Neural cell (in vitro differentiated cells): ENCODE results near the gene BNIP3. TPM values are rescaled to one million over a fixed set of nuclear protein-coding genes. Genes with fewer than 3 reads are reported as not detected.

Experiments
- H2AFZ ChIP-seq: fragments of 200-600, 300-800 bp; sonication (generic), shearing (Covaris generic); 2 replicates; pipeline ENCODE4 v1.6.0; 2014; ENCODE audit warnings: low read depth, mild to moderate bottlenecking, antibody characterized with exemption, low read length, moderate library complexity
- H3F3A ChIP-seq: fragments of 200-600 bp; shearing (Covaris generic); 2 replicates; pipeline ENCODE4 v1.6.1; 2016; ENCODE audit warnings: mild to moderate bottlenecking, moderate library complexity, mixed read lengths, antibody characterized with exemption, low read length; ENCODE audit not compliant: insufficient read depth, poor library complexity, severe bottlenecking
- H3K27ac ChIP-seq: fragments of 200-600, 300-800 bp; sonication (generic), shearing (Covaris generic); 2 replicates; pipeline ENCODE4 v1.5.1; 2014; ENCODE audit warnings: mild to moderate bottlenecking, low read length, moderate library complexity
- H3K27me3 ChIP-seq: fragments of 300-800, 200-600 bp; sonication (generic), shearing (Covaris generic); 2 replicates; pipeline ENCODE4 v1.6.0; 2014; ENCODE audit warnings: mild to moderate bottlenecking, low read depth, low read length, moderate library complexity; ENCODE audit not compliant: insufficient read depth
- H3K36me3 ChIP-seq: fragments of 300-800, 200-600 bp; sonication (generic), shearing (Covaris generic); 2 replicates; pipeline ENCODE4 v1.5.1; 2014; ENCODE audit warnings: mild to moderate bottlenecking, antibody characterized with exemption, low read length, moderate library complexity; ENCODE audit not compliant: insufficient read depth
- H3K4me2 ChIP-seq: fragments of 300-800, 200-600 bp; sonication (generic), shearing (Covaris generic); 2 replicates; pipeline ENCODE4 v1.6.0; 2014; ENCODE audit warnings: mild to moderate bottlenecking, low read length
- H3K4me3 ChIP-seq: fragments of 300-800, 200-600 bp; sonication (generic), shearing (Covaris generic); 2 replicates; pipeline ENCODE4 v1.5.1; 2014; ENCODE audit warnings: mild to moderate bottlenecking, low read length, moderate library complexity
- H3K79me2 ChIP-seq: fragments of 200-600 bp; shearing (Covaris generic); replicated peaks from 2 replicates; pipeline ENCODE4 v1.6.0; 2014; ENCODE audit warnings: mild to moderate bottlenecking, low read length, moderate library complexity; ENCODE audit not compliant: insufficient read depth
- H3K9ac ChIP-seq: fragments of 300-800, 200-600 bp; sonication (generic), shearing (Covaris generic); 2 replicates; pipeline ENCODE4 v1.6.1; 2016; ENCODE audit warnings: mild to moderate bottlenecking, low read length, mixed read lengths
- H3K9me2 ChIP-seq: fragments of 200-600 bp; shearing (Covaris generic); 2 replicates; pipeline ENCODE4 v1.6.1; 2016; ENCODE audit warnings: mild to moderate bottlenecking, low read length, mixed read lengths; ENCODE audit not compliant: insufficient read depth
- H3K9me3 ChIP-seq: fragments of 200-600, 300-800 bp; sonication (generic), shearing (Covaris generic); 2 replicates; pipeline ENCODE4 v1.6.1; 2016; ENCODE audit warnings: mild to moderate bottlenecking, mixed run types, low read length, moderate library complexity, mixed read lengths
- H4K20me1 ChIP-seq: fragments of 200-600 bp; shearing (Covaris generic); 2 replicates; pipeline ENCODE4 v1.6.1; 2016; ENCODE audit warnings: mild to moderate bottlenecking, mixed run types; ENCODE audit not compliant: insufficient read depth
- EP300 ChIP-seq: fragments of 450-650 bp; conservative IDR thresholded peaks from 2 replicates; pipeline ENCODE4 v1.6.1; 2014; ENCODE audit warnings: antibody characterized with exemption, mild to moderate bottlenecking, moderate library complexity; ENCODE audit not compliant: poor library complexity, severe bottlenecking
- EZH2 ChIP-seq: fragments of 200-600, 300-800 bp; shearing (Covaris generic), sonication (generic); IDR thresholded peaks from 2 replicates; pipeline ENCODE4 v1.6.1; 2014; ENCODE audit warnings: antibody characterized with exemption, low read length, borderline replicate concordance, mild to moderate bottlenecking; ENCODE audit not compliant: insufficient read depth, poor library complexity, severe bottlenecking
- MXI1 ChIP-seq: fragments of 450-650 bp; conservative IDR thresholded peaks from 2 replicates; pipeline ENCODE4 v1.6.1; 2014; ENCODE audit warnings: antibody characterized with exemption, mild to moderate bottlenecking; ENCODE audit not compliant: poor library complexity, severe bottlenecking
- POLR2AphosphoS5 ChIP-seq: IDR thresholded peaks from 2 replicates; pipeline ENCODE4 v1.6.1; 2012
- RAD21 ChIP-seq: fragments of 450-650 bp; conservative IDR thresholded peaks from 2 replicates; pipeline ENCODE4 v1.6.1; 2014; ENCODE audit warnings: antibody characterized with exemption, mild to moderate bottlenecking, moderate library complexity
- SMC3 ChIP-seq: fragments of 450-650 bp; conservative IDR thresholded peaks from 2 replicates; pipeline ENCODE4 v1.6.1; 2014; ENCODE audit warnings: antibody characterized with exemption, mild to moderate bottlenecking, moderate library complexity; ENCODE audit not compliant: poor library complexity
- TAF1 ChIP-seq: IDR thresholded peaks from 2 replicates; pipeline ENCODE4 v1.6.1; 2012; ENCODE audit warnings: low read depth
- polyA plus RNA-seq: library from polyadenylated mRNA; depleted of rRNA; stranded (reverse); fragments of >200 nt; gene quantifications from 2 replicates; pipeline ENCODE4 v1.2.3, GENCODE V29; 2014
- TF ChIP-seq, protein P1 (sequence below): fragments of 450-650 bp; IDR thresholded peaks from 2 replicates; pipeline ENCODE4 v1.5.1; 2014; ENCODE audit warnings: antibody characterized with exemption, mild to moderate bottlenecking, moderate library complexity; ENCODE audit not compliant: poor library complexity, severe bottlenecking
- TF ChIP-seq, protein P2 (sequence below): IDR thresholded peaks from 2 replicates; pipeline ENCODE4 v1.6.1; 2012; ENCODE audit warnings: borderline replicate concordance

The BNIP3 gene
- polyA plus RNA-seq, 1 donor from 2014 or later: 77.1 TPM

DNA sequence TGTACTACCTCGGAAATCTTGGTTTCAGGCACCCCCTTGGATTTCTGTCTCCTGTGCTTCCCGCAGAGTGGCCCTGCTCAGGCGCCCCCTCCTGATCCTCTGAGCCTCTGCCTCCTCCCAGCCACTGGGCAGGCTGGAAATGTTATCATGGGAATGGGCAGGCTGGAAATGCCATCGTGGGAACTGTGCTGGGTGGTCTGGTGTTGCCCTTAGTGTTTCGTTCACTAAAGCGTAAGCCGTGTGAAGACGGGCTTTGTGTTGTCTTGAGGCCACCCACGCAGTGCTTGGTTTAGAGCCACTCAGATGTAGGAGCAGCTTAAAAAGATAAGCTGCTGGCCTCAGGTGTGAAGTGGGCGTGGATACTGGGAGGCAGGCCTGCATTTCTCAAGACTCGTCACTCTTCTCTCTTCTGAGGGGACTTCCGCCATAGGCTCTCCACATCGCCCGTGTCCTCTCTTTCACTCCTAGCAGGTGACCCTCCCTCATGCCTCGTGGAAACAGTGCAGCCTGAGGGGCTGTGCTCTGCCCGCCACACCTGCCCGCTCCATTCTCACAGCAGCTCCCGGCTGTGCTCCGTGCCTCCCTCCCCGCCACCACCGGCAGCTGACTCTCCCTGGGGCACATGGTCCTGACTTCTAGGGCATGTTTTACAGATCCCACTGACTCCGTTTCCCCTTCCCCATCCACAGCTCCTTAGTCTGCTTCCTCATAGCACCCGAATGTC, 52.4 kb downstream of the BNIP3 start:
- no peak overlapping the region for H3K4me2 ChIP-seq
- no peaks in the 10 kb centered on the region for H3F3A ChIP-seq
- TF ChIP-seq RAD21 (no peak), MXI1 (no peak), EZH2 (no peak), EP300 (no peak), SMC3 (no peak), POLR2AphosphoS5 (no peak), TAF1 (no peak)
- TF ChIP-seq, protein P1, sequence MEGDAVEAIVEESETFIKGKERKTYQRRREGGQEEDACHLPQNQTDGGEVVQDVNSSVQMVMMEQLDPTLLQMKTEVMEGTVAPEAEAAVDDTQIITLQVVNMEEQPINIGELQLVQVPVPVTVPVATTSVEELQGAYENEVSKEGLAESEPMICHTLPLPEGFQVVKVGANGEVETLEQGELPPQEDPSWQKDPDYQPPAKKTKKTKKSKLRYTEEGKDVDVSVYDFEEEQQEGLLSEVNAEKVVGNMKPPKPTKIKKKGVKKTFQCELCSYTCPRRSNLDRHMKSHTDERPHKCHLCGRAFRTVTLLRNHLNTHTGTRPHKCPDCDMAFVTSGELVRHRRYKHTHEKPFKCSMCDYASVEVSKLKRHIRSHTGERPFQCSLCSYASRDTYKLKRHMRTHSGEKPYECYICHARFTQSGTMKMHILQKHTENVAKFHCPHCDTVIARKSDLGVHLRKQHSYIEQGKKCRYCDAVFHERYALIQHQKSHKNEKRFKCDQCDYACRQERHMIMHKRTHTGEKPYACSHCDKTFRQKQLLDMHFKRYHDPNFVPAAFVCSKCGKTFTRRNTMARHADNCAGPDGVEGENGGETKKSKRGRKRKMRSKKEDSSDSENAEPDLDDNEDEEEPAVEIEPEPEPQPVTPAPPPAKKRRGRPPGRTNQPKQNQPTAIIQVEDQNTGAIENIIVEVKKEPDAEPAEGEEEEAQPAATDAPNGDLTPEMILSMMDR: no peak
- TF ChIP-seq, protein P2, sequence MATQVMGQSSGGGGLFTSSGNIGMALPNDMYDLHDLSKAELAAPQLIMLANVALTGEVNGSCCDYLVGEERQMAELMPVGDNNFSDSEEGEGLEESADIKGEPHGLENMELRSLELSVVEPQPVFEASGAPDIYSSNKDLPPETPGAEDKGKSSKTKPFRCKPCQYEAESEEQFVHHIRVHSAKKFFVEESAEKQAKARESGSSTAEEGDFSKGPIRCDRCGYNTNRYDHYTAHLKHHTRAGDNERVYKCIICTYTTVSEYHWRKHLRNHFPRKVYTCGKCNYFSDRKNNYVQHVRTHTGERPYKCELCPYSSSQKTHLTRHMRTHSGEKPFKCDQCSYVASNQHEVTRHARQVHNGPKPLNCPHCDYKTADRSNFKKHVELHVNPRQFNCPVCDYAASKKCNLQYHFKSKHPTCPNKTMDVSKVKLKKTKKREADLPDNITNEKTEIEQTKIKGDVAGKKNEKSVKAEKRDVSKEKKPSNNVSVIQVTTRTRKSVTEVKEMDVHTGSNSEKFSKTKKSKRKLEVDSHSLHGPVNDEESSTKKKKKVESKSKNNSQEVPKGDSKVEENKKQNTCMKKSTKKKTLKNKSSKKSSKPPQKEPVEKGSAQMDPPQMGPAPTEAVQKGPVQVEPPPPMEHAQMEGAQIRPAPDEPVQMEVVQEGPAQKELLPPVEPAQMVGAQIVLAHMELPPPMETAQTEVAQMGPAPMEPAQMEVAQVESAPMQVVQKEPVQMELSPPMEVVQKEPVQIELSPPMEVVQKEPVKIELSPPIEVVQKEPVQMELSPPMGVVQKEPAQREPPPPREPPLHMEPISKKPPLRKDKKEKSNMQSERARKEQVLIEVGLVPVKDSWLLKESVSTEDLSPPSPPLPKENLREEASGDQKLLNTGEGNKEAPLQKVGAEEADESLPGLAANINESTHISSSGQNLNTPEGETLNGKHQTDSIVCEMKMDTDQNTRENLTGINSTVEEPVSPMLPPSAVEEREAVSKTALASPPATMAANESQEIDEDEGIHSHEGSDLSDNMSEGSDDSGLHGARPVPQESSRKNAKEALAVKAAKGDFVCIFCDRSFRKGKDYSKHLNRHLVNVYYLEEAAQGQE: no peak
- H2AFZ ChIP-seq: no peak overlapping the region
- no peaks in the 10 kb centered on the region for H3K36me3 ChIP-seq
- peaks cover 3% of the 10 kb centered on the region for H4K20me1 ChIP-seq
- H3K27me3 ChIP-seq: no peaks in the 10 kb centered on the region
- H3K9ac ChIP-seq: no peak overlapping the region
- no peaks in the 10 kb centered on the region for H3K9me2 ChIP-seq
- H3K4me3 ChIP-seq: no peak overlapping the region
- peaks cover 54% of the 10 kb centered on the region for H3K79me2 ChIP-seq
- peaks cover 5% of the 10 kb centered on the region for H3K9me3 ChIP-seq
- H3K27ac ChIP-seq: no peak overlapping the region

GRCh38 chr10:131928248-131929095, 53.3 kb downstream of the BNIP3 start:
- Histone ChIP-seq H3K36me3 (no peaks in the 10 kb centered on the region), H3F3A (no peaks in the 10 kb centered on the region), H2AFZ (no peak overlapping the region), H3K27ac (no peak overlapping the region), H3K4me2 (no peak overlapping the region), H3K9me3 (peaks cover 5% of the 10 kb centered on the region), H3K9me2 (no peaks in the 10 kb centered on the region), H4K20me1 (peaks cover 3% of the 10 kb centered on the region), H3K27me3 (no peaks in the 10 kb centered on the region), H3K79me2 (peaks cover 62% of the 10 kb centered on the region), H3K9ac (no peak overlapping the region), H3K4me3 (no peak overlapping the region)
- TF ChIP-seq EZH2 (no peak), POLR2AphosphoS5 (no peak), MXI1 (no peak), TAF1 (no peak), SMC3 (no peak), RAD21 (no peak), EP300 (no peak)
- TF ChIP-seq, protein P1: no peak
- TF ChIP-seq, protein P2: no peak
